Liver (tissue), 3 donors: Measurements from ENCODE around the gene BUD13.

Source experiments
- EGR1 ChIP-seq, 2 donors: IDR thresholded peaks; 2 replicates each; pipeline ENCODE4 v1.6.1; 2016 to 2018; ENCODE audit warnings: antibody characterized with exemption in 2 of 2, low read depth in 2 of 2
- FOXA1 ChIP-seq: IDR thresholded peaks from 2 replicates; pipeline ENCODE4 v1.6.1; 2016; ENCODE audit warnings: antibody characterized with exemption
- GABPA ChIP-seq, 2 donors: IDR thresholded peaks in 1 of 2; conservative IDR thresholded peaks in 1 of 2; 2 replicates each; pipeline ENCODE4 v1.6.1; 2016; ENCODE audit warnings: antibody characterized with exemption in 2 of 2, mild to moderate bottlenecking in 1 of 2, moderate library complexity in 1 of 2
- HNF4G ChIP-seq: IDR thresholded peaks from 2 replicates; pipeline ENCODE4 v1.6.1; 2016; ENCODE audit warnings: antibody characterized with exemption
- JUND ChIP-seq, 2 donors: IDR thresholded peaks; 2 replicates each; pipeline ENCODE4 v1.6.1; 2016; ENCODE audit warnings: antibody characterized with exemption in 2 of 2
- RAD21 ChIP-seq, 2 donors: IDR thresholded peaks; 2 replicates each; pipeline ENCODE4 v1.6.1; 2016; ENCODE audit warnings: antibody characterized with exemption in 2 of 2, mild to moderate bottlenecking in 2 of 2
- RXRA ChIP-seq, 2 donors: IDR thresholded peaks; 2 replicates each; pipeline ENCODE4 v1.6.1; 2017 to 2018; ENCODE audit warnings: antibody characterized with exemption in 2 of 2, mild to moderate bottlenecking in 1 of 2
- SP1 ChIP-seq: IDR thresholded peaks from 2 replicates; pipeline ENCODE4 v1.6.1; 2018; ENCODE audit warnings: antibody characterized with exemption, mild to moderate bottlenecking
- TAF1 ChIP-seq: conservative IDR thresholded peaks from 2 replicates; pipeline ENCODE4 v1.6.1; 2016; ENCODE audit warnings: antibody characterized with exemption, mild to moderate bottlenecking
- YY1 ChIP-seq: IDR thresholded peaks from 2 replicates; pipeline ENCODE4 v1.6.1; 2016; ENCODE audit warnings: antibody characterized with exemption, mild to moderate bottlenecking
- TF ChIP-seq, protein P1 (sequence below): IDR thresholded peaks from 2 replicates; pipeline ENCODE4 v1.6.1; 2016; ENCODE audit warnings: antibody characterized with exemption
- TF ChIP-seq, protein P2 (sequence below): fragments of 150-350 bp; IDR thresholded peaks from 2 replicates; pipeline ENCODE4 v1.5.1; 2017; ENCODE audit warnings: improper control_type of control experiment, low read depth, low read length; ENCODE audit not compliant: missing input control
- TF ChIP-seq, protein P3 (sequence below): IDR thresholded peaks from 2 replicates; pipeline ENCODE4 v1.6.1; 2016; ENCODE audit warnings: antibody characterized with exemption, mild to moderate bottlenecking
- TF ChIP-seq, protein P4 (sequence below): IDR thresholded peaks from 2 replicates; pipeline ENCODE4 v1.6.1; 2016; ENCODE audit warnings: antibody characterized with exemption
- donor health status: healthy.
- donor health status: healthy.

DNA sequence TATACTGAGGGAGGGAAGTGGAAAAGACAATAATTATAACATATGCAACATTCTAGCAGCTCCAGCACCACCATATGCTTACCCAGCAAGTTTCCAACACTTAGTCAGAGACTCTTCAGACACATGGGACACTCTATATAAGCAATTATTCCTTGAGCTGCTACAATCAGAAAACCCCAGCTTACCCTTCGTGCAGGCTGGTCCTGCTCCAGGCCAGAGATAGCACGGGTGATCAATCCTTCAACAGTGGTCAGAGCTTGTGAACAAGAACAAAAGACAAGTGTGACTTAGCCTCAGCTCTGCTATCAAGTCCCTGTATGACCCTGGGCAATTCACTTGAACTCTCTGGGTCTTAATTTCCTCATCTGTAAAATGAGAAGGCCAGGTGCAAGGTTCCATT is 13.5 kb upstream of the BUD13 start:
- TF ChIP-seq HNF4G, result no peak
- TF ChIP-seq, protein P1, sequence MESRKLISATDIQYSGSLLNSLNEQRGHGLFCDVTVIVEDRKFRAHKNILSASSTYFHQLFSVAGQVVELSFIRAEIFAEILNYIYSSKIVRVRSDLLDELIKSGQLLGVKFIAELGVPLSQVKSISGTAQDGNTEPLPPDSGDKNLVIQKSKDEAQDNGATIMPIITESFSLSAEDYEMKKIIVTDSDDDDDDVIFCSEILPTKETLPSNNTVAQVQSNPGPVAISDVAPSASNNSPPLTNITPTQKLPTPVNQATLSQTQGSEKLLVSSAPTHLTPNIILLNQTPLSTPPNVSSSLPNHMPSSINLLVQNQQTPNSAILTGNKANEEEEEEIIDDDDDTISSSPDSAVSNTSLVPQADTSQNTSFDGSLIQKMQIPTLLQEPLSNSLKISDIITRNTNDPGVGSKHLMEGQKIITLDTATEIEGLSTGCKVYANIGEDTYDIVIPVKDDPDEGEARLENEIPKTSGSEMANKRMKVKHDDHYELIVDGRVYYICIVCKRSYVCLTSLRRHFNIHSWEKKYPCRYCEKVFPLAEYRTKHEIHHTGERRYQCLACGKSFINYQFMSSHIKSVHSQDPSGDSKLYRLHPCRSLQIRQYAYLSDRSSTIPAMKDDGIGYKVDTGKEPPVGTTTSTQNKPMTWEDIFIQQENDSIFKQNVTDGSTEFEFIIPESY, result no peak
- TF ChIP-seq RAD21 (IDR thresholded peaks at IDR 0.05), result no peak
- TF ChIP-seq JUND (IDR thresholded peaks at IDR 0.05), result no peak
- TF ChIP-seq, protein P2, sequence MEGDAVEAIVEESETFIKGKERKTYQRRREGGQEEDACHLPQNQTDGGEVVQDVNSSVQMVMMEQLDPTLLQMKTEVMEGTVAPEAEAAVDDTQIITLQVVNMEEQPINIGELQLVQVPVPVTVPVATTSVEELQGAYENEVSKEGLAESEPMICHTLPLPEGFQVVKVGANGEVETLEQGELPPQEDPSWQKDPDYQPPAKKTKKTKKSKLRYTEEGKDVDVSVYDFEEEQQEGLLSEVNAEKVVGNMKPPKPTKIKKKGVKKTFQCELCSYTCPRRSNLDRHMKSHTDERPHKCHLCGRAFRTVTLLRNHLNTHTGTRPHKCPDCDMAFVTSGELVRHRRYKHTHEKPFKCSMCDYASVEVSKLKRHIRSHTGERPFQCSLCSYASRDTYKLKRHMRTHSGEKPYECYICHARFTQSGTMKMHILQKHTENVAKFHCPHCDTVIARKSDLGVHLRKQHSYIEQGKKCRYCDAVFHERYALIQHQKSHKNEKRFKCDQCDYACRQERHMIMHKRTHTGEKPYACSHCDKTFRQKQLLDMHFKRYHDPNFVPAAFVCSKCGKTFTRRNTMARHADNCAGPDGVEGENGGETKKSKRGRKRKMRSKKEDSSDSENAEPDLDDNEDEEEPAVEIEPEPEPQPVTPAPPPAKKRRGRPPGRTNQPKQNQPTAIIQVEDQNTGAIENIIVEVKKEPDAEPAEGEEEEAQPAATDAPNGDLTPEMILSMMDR, result no peak
- no peak for TF ChIP-seq YY1
- TF ChIP-seq, protein P3, sequence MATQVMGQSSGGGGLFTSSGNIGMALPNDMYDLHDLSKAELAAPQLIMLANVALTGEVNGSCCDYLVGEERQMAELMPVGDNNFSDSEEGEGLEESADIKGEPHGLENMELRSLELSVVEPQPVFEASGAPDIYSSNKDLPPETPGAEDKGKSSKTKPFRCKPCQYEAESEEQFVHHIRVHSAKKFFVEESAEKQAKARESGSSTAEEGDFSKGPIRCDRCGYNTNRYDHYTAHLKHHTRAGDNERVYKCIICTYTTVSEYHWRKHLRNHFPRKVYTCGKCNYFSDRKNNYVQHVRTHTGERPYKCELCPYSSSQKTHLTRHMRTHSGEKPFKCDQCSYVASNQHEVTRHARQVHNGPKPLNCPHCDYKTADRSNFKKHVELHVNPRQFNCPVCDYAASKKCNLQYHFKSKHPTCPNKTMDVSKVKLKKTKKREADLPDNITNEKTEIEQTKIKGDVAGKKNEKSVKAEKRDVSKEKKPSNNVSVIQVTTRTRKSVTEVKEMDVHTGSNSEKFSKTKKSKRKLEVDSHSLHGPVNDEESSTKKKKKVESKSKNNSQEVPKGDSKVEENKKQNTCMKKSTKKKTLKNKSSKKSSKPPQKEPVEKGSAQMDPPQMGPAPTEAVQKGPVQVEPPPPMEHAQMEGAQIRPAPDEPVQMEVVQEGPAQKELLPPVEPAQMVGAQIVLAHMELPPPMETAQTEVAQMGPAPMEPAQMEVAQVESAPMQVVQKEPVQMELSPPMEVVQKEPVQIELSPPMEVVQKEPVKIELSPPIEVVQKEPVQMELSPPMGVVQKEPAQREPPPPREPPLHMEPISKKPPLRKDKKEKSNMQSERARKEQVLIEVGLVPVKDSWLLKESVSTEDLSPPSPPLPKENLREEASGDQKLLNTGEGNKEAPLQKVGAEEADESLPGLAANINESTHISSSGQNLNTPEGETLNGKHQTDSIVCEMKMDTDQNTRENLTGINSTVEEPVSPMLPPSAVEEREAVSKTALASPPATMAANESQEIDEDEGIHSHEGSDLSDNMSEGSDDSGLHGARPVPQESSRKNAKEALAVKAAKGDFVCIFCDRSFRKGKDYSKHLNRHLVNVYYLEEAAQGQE, result no peak
- TF ChIP-seq GABPA (IDR thresholded peaks at IDR 0.05 in 1 of 2, conservative IDR thresholded peaks at IDR 0.05 in 1 of 2), result no peak
- no peak for TF ChIP-seq TAF1
- TF ChIP-seq FOXA1, result no peak
- TF ChIP-seq, protein P4, sequence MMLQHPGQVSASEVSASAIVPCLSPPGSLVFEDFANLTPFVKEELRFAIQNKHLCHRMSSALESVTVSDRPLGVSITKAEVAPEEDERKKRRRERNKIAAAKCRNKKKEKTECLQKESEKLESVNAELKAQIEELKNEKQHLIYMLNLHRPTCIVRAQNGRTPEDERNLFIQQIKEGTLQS, result no peak
- no peak for TF ChIP-seq RXRA (IDR thresholded peaks at IDR 0.05)
- TF ChIP-seq SP1, result no peak
- TF ChIP-seq EGR1 (IDR thresholded peaks at IDR 0.05; ENCODE audit: low read depth in 2 of 2), result no peak
